GM18867 (cell line): ENCODE data around the gene UTS2R.

ENCODE experiments used
- ATAC-seq: cut with Tn5 transposase; IDR thresholded peaks from one replicate; pipeline ENCODE4 v1.9.1; 2021; ENCODE audit warnings: mild to moderate bottlenecking, moderate library complexity; ENCODE audit not compliant: unreplicated experiment

UTS2R gene

DNA sequence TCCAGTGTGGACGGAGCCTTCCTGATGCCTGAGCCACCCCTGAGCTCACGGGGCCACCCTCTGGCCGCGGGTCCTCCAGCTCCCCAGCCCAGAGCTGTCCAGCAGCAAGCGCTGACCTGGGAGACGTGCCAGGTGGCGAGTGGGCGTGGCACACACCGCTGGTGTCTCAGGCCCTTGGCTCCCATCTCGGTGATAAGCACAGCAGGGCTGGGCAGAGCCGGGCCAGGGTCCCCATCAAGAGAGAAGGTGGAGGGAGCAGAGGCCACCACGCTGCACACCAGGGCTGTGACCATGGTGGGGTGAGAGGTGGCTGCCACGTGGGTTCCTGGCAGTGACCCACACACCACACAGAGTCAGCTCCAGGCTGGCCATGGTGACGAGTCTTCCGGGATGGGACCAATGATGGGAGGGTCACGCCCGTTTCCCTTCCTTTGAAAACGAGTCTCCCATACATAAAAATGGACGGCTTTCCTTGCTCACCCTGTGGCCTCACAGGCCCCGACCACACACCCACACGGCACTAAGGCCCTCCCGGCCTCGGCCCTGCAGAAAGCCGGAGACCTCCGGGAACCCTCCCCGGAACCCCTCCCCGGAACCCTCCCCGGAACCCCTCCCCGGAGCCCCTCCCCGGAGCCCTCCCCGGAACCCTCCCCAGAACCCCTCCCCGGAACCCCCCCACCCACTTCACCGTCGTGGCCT, 16.8 kb downstream of the UTS2R start:
- ATAC-seq: no peak

DNA sequence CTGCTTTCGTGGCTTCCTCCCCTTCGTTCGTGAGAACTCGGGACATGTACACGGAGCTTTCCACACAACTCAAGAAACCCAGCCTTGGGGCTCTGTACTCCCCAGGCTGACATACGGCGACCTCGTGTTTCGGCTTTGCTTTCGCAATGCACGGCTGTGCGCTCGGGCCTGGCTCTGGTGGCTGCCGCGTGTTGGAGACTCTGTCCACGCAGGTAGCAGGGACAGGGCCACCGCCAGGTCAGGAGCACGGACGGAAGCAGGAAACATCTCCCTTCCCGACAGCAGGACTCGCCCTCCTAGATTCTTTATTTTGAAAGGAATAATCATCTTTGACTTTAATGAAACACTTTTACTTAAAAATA, 17.3 kb downstream of the UTS2R start:
- no peak for ATAC-seq

DNA sequence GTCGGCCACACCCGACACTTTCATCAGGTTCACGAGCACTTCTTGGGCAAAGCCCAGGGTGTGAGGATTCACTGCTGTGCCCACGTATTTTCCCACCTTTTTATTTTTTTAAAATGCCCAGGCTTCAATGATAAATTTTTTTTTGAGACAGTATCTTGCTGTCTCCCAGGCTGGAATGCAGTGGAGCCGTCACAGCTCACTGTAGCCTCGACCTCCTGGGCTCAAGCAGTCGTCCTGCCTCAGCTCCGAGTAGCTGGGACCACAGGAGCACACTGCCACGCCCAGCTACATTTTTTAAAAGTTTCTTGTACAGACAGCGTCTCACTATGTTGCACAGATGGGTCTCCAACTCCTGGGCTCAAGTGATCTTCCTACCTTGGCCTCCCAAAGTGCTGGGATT, 17.8 kb downstream of the UTS2R start:
- no peak for ATAC-seq

DNA sequence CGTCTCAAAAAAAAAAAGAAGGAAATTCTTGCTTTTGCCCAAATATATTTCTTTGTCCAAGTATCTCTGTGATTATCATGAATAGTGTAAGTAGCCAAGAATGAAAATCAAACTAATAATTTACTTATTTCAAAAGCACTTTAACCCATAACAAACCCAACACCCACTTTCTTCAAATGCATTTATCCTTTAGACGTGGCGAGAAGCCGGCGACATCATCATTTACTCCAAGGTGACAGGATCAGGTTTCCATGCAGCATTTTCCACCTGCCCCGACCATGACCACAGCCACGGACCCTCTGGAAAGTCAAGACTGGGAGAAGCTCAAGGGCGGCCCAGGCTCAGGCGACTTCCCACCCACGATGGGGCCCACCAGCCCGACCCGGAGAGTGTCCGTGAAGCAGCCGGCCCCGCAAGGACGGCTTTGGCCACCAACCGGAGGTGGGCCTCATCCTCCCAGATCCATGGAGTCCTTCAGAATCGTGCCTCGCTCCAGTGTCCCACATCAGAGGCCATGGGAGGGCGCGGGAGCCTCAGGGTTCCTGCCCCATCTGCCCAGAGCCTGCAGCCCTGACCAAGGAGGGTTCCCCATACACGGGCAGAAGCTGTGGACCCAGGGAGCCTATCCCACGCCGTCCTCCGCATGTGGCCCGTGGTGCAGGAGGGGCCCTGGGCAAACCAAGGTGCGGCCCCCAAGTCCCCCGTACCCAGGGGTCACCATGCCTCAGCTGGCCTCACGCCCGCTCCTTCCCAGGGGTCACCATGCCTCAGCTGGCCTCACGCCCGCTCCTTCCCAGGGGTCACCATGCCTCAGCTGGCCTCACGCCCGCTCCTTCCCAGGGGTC, 18.7 kb downstream of the UTS2R start:
- no peak for ATAC-seq

DNA sequence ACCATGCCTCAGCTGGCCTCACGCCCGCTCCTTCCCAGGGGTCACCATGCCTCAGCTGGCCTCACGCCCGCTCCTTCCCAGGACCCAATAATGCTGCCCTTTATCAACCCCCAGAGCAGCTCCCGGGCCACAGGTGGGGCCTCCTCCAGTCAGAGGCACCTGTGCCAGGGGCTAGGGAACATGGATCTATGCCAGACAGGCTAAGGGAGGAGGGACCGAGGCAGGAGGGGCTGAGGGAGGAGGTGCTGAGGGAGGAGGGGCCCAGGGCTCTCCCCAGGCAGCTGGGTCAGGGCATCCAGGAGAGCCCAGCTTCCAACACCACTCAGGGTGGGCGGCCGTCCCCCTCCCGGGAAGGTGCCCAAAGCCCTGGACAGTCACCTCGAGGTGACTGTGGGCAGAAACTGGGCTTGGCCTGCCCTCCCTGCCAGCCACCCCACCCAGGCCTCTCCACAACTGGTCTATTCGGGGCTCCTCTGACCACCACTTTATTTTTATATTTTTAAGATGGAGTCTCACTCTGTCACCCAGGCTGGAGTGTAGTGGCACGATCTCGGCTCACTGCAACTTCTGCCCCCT, 19.4 kb downstream of the UTS2R start:
- ATAC-seq: no peak

DNA sequence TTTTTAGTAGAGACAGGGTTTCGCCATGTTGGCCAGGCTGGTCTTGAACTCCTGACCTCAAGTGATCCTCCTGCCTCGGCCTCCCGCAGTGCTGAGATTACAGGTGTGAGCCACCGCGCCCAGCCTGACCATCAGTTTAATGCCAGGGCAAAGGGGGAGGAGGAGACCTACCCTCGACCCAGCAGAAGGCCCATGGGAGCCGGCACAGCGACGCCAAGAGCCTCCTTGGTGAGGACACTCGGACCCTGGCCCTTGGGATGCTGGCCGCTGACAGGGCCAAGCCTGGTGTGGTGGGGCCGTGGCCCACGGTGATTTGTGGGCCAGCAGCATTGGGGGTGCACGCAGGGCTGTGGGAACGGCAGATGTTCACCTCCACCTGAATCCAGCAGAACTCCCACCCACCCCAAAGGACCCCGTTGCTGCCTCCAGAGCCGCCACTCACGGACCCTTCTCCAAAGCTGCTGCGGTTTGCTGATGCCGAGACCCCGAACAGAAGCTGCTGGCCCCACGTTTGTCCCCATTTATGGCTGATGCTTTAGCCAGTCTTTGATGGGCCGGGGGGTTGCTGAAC, 20.0 kb downstream of the UTS2R start:
- no peak for ATAC-seq

DNA sequence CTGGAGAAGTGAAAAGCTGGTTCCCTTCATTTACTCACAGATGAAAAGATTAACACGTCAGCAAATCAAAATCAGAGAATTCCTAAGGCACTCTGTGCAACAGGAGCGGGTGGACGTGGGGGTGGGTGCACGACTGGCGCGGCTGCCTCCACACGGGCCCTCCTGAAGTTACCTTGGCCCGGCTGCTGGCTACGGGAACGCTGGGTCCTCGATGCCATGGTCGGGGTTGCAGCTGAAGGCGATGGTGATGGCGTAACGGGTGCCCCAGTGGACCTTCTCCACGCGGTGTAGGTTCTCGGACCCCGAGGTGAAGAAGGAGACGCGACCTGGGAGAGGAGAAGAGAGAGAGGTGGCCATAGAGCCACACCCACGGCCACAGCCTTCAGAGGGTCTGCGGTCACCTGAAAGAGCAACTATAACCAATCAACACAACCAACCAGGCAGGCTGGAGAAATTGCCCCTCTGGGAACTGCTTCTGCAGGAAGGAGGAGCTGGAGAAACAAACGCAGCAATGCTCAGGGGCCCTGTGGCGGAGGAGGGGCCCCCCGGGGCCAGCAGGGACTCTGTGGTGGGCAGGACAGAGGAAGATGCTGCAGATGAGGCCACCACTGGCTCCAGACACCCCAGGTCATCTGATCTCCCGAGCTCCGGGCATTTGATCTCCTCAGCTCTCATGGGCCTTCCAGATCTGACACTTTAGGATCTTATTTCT, 20.8 kb downstream of the UTS2R start:
- ATAC-seq: no peak

DNA sequence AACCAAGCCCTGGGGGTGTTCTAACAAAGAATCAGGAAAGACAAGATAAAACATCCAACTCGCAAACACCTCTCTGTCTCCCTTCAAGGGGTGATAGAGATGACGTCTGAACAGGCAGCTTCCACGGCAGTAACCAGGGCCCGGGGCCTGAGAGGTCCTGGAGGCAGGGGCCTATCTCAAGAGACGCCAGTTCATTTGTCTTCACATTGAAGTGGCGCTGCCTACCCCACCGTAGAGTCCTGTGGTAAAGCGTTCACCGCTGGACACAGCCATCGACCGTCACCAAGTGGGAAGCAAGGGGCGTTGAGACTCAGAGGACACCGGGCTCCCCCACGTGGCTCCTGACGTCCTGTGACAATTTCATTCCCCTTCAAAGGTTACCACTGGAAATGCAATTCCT, 21.4 kb downstream of the UTS2R start:
- ATAC-seq: no peak

DNA sequence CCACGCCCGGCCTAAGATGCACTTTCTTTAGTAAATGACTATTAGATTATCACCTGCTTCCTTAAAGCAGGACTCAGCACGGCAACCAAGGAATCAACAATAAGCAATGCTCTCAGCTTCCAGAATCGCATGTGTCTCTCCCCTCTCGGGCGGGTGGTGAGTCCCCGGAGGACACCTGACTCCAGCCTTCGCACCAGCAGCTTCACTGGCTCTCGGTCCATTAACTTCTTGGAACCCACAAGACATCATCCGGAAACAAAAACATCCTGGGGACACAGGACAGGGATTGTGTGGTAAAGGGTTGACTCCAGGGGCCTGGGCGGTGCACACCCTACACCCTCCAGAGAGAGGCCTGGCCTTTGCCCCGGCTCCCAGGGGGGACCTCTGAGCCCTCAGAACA, 22.7 kb downstream of the UTS2R start:
- no peak for ATAC-seq

DNA sequence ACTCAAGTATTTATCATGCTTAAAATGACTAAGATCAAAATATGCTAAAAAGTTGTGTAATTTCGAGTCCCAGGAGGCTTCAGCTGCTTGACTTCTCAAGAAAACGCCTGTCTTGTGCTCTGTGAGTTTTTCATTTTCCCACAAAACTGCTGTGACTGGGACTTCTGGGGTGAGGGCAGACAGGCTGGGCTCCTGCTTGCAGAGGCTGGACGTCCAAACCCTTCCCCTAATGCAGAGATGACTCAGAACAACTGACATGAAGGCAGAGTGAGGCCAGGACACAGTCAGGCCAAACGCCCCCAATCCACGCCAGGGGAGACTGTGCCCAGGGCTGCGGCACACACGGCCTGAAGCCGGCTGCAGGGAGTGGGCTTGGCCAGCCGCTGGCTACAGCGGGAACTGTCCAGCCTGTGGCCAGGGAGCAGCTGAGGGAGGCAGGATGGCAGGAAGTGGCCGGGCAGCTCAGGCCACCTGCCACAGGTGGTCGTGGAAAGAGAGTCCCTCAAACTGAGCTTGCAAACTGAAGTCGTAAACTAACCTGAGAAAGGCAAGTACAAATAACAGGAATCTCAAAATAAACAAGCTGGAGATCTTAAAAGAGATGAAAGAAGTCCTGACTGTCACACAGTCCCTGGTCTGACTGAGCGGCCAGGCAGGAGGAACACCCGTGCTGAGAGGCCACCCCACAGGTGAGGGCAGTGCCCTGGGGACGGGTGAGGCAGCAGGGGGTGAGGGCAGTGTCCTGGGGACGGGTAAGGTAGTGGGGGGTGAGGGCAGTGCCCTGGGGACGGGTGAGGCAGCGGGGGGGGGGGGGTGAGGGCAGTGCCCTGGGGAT, 25.3 kb downstream of the UTS2R start:
- ATAC-seq: no peak

DNA sequence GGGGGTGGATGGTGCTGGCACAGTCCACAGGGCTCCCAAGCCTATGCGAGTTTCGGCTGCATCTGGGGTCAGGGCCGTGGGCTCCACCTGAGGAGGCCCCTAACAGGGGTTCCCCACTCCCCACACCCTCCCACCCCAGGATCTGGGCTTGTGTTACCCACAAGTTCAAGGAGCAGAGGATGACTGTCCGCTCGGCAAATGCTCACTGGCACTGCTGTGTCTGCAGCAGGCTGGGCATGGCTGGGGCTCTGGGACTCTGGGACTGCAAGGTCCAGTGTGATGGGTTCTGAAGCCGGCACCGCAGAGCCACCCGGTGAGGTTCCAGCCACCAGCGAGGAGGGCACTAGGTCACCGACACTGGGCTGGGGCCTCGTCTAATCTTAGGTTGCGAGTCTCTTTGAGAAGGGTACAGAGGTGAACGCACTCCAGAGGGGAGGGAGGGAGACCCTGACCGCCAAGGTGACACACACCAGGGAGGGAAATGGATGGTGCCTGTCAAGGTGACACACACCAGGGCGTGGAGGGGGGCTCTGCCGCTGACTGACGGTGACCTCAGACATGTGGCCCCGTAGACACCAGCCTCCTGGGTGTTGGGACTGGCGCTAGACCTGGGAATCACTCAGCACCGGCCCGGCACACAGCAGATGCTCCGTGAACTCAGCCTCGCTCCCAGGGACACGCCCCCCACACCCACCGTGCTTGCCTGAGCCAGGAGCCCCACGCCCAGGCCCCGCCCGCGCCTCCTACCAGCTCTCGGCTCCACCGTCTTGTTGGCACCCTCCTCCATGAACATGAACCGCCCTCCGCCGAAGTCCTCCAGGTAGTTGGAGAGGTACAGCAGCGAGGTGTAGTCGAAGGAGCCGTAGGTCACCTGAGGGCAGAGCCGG, 26.1 kb downstream of the UTS2R start:
- no peak for ATAC-seq

DNA sequence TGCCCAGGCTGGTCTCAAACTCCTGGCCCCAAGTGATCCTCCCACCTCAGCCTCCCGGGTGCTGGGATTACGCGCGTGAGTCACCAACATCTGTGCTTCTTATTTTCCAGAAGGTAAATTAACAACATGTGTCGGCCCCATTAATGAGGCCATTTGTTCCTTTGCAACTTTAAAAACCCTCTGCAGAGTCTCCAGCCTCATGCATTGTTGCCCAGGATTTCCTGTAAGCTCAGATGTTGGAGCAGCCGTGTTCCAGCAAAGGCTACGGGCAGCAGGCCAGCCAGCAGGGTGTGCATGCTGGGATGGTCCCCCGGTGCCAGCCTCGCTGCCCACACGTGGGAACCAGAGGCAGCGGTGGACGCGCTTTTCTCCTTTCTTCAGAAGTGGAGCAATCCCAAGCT, 27.5 kb downstream of the UTS2R start:
- ATAC-seq: no peak

DNA sequence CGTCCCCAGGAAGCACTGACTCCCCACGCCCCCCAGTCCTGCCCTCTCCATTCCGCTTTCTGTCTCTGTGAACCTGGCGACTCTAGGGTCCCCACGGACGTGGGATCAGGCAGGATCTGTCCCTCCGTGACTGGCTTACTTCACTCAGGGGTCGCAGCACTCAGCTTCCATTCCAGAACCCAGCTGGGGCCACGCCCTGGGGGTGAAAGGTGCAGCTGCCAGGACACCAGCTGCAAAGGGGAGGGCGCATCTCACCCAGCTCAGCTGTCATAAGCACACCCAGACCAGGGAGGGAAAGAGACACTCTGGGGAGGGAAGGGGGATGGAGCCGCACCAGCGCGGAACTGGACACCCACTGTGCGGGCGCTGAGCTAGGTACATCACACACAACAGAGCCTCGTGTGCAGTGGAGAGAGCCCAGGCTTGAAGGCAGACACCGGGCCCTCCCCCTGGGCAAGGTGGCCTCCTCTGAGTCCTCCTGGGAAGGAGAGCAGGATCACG, 28.1 kb downstream of the UTS2R start:
- no peak for ATAC-seq

DNA sequence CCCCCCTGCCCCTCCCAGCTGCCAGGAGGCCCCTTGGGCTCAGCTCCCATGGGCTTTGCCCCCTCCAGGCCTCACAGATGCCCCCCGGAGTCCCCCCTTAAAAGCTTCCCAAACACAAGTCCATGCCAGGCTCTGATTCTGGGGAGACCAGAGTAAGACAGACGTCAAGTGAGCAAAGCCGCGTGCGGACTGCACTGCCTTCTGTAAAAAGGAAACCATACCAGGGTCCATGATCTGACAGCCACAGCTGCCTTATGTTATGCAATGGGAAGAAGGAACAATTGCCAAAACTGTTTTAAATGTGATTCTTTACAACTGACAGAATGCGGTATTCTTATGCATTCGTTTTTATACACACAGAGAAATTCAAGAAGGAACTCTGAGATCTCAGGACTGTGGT, 28.6 kb downstream of the UTS2R start:
- ATAC-seq: no peak

DNA sequence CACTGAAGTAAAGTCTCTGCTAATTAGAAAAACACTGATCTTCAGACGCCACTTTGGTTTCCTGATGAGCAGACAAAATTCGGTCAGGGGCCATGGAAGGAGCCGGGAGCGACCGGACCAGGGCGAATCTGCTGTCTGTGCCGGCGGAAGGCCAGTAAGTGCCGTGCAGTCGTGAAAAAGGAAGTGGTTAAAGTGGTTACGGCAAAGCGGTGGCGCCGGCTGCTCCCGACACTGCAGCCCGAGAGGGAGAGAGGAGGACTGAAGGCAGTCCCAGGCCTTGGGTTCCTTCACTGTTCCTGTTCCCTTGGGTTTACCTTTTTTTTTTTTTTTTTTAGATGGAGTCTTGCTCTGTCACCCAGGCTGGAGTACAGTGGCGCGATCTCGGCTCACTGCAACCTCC, 29.3 kb downstream of the UTS2R start:
- peak; percentile 42 for ATAC-seq

DNA sequence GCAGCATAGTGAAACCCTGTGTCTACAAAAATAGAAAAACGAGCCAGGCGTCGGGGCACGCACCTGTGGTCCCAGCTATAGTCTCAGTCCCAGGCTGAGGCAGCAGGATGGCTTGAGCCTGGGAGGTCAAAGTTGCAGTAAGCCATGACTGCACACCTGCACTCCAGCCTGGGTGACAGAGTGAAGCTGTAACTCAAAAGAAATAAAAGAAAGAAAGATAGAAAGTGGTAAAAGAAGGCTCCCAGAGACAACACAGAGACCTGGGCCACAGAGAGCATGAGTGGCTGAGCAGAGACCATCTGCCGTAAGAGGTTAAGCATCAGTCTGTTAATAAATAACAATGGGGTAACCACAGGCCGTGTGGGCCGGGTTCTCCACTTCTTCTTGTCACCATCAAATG, 31.3 kb downstream of the UTS2R start:
- ATAC-seq: peak; percentile 70

DNA sequence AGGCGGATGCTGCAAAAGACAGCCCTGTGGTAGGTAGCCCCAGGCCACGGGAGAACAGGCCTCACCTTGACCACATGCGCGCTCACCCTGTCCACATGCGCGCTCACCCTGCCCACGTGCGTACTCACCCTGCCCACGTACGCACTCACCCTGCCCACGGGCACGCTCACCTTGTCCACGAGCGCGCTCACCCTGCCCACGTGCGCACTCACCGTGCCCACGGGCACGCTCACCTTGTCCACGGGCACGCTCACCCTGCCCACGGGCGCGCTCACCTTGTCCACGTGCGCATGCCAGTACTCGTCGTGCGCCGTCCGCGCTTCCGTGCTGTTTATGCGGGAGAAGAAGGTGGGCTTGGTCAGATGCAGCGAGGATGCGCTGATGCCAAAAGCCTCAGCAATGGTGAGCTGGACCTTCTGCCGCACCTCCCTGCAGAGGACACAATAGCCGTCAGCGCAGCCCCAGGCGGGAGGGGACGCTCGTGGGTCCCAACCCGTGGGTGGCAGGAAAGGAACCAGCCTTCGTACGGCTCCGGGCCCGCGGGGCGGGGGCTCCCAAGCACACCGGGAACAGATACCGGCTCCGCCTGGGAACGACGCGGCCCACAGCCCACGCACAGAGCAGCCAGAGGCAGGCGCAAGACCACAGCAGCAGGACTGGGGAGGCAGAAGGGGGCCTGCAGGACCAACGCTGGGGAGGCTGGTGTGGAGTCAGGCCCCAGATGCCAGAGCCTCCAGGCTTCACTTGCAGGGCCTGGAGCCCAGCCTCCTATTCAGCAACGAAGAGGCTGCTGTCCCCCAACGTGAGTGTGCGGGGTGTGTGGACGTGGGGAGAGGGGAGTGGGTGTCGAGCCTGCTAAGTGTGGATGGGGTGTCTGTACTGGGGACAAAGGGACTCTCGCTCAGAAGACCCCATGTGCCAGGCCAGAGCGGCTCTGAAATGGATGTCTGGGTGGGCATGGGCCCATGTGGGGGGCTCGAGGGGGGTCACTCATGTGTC, 32.4 kb downstream of the UTS2R start:
- no peak for ATAC-seq

DNA sequence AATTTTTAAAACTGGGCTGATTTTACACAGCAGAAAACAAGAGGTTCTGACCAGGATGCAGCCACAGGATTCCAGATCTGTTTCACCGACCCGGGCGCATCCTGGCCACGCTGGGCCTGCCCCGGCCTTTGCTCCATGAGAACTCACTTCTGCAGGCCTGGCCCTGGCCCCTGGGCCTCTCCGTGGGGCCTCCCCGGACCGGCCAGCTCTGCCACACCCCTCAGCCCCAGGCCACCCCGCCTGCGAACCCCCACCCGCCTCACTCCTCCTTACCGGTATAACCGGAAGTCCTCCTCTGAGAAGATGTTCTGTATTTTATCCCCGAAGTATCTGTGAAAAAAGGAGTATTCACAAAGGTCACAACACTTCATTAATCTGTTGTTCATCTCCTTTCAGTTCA, 33.5 kb downstream of the UTS2R start:
- ATAC-seq: no peak
